IPS-18c (cell line): Measurements from ENCODE around the gene SH3BP2.
"Not testable (repeated sequence)": the region's sequence is repeated elsewhere in the genome, so short reads cannot be mapped to it uniquely, and the experiment has no call there.

Source experiments
- H3K4me3 ChIP-seq: 2 replicates; pipeline ENCODE4 v1.7.0; 2013; ENCODE audit warnings: low read depth, mild to moderate bottlenecking, low read length, moderate library complexity; ENCODE audit not compliant: insufficient read depth
- H3K9me3 ChIP-seq: one replicate; pipeline ENCODE4 v1.6.1; 2013; ENCODE audit warnings: mild to moderate bottlenecking, low read length, moderate library complexity; ENCODE audit not compliant: control insufficient read depth, insufficient read depth

The SH3BP2 gene

GRCh38 chr4:2761035-2761923 is 31.6 kb upstream of the SH3BP2 start:
- Histone ChIP-seq H3K4me3 (no peak overlapping the region), H3K9me3 (no peaks in the 10 kb centered on the region)

GRCh38 chr4:2762048-2762447 is 30.8 kb upstream of the SH3BP2 start:
- no peak overlapping the region for H3K4me3 ChIP-seq
- no peaks in the 10 kb centered on the region for H3K9me3 ChIP-seq

GRCh38 chr4:2762486-2763370 is 30.2 kb upstream of the SH3BP2 start:
- not testable (repeated sequence) for H3K4me3 ChIP-seq, H3K9me3 ChIP-seq

- peak overlapping the region; percentile 40; the same call in 1 of the 2 replicates for H3K4me3 ChIP-seq
Observed at GRCh38 chr4:2763511-2763967, 29.3 kb upstream of the SH3BP2 start.

GRCh38 chr4:2765832-2766526 is 26.9 kb upstream of the SH3BP2 start:
- Histone ChIP-seq H3K9me3 (no peaks in the 10 kb centered on the region), H3K4me3 (no peak overlapping the region)

More at GRCh38 chr4:2763511-2763967, 29.3 kb upstream of the SH3BP2 start:
- no peaks in the 10 kb centered on the region for H3K9me3 ChIP-seq

GRCh38 chr4:2767046-2767704 is 25.7 kb upstream of the SH3BP2 start:
- no peaks in the 10 kb centered on the region for H3K9me3 ChIP-seq
- no peak overlapping the region for H3K4me3 ChIP-seq

GRCh38 chr4:2767705-2768074 is 25.2 kb upstream of the SH3BP2 start:
- Histone ChIP-seq H3K4me3 (no peak overlapping the region), H3K9me3 (peaks cover under 1% of the 10 kb centered on the region)

- no peak overlapping the region for H3K4me3 ChIP-seq
Observed at GRCh38 chr4:2768124-2768523, 24.8 kb upstream of the SH3BP2 start.

GRCh38 chr4:2768921-2769336 is 24.0 kb upstream of the SH3BP2 start:
- Histone ChIP-seq H3K9me3 (peaks cover 4% of the 10 kb centered on the region), H3K4me3 (no peak overlapping the region)

More at GRCh38 chr4:2768124-2768523, 24.8 kb upstream of the SH3BP2 start:
- H3K9me3 ChIP-seq, result peaks cover 4% of the 10 kb centered on the region

- H3K4me3 ChIP-seq, result no peak overlapping the region
- H3K9me3 ChIP-seq, result peaks cover 4% of the 10 kb centered on the region
Observed at GRCh38 chr4:2771264-2771663, 21.6 kb upstream of the SH3BP2 start.

- H3K4me3 ChIP-seq, H3K9me3 ChIP-seq: not testable (repeated sequence)
Observed at GRCh38 chr4:2780643-2781042, 12.2 kb upstream of the SH3BP2 start.

GRCh38 chr4:2781911-2782310 is 11.0 kb upstream of the SH3BP2 start:
- Histone ChIP-seq H3K9me3 (no peaks in the 10 kb centered on the region), H3K4me3 (no peak overlapping the region)

GRCh38 chr4:2783790-2784189 is 9.1 kb upstream of the SH3BP2 start:
- Histone ChIP-seq H3K4me3 (no peak overlapping the region), H3K9me3 (no peaks in the 10 kb centered on the region)

- H3K4me3 ChIP-seq, result no peak overlapping the region
Observed at GRCh38 chr4:2785613-2786012, 7.3 kb upstream of the SH3BP2 start.

GRCh38 chr4:2786152-2786671 is 6.7 kb upstream of the SH3BP2 start:
- Histone ChIP-seq H3K4me3 (no peak overlapping the region), H3K9me3 (no peaks in the 10 kb centered on the region)

More at GRCh38 chr4:2785613-2786012, 7.3 kb upstream of the SH3BP2 start:
- no peaks in the 10 kb centered on the region for H3K9me3 ChIP-seq

- no peak overlapping the region for H3K4me3 ChIP-seq
- no peaks in the 10 kb centered on the region for H3K9me3 ChIP-seq
Observed at GRCh38 chr4:2786794-2787229, 6.1 kb upstream of the SH3BP2 start.
